Placental pericyte (primary cell): ENCODE measurements around the gene IFT52. TPM values are rescaled to one million over a fixed set of nuclear protein-coding genes. Genes with fewer than 3 reads are reported as not detected.

Experiments used
- total RNA-seq: library from RNA; depleted of rRNA; stranded (reverse); fragments of >200 nt; gene quantifications from 2 replicates; pipeline ENCODE4 v1.2.3, GENCODE V29; 2012

IFT52 gene
- total RNA-seq: 35.2 and 62.8 TPM in 2 replicates

DNA sequence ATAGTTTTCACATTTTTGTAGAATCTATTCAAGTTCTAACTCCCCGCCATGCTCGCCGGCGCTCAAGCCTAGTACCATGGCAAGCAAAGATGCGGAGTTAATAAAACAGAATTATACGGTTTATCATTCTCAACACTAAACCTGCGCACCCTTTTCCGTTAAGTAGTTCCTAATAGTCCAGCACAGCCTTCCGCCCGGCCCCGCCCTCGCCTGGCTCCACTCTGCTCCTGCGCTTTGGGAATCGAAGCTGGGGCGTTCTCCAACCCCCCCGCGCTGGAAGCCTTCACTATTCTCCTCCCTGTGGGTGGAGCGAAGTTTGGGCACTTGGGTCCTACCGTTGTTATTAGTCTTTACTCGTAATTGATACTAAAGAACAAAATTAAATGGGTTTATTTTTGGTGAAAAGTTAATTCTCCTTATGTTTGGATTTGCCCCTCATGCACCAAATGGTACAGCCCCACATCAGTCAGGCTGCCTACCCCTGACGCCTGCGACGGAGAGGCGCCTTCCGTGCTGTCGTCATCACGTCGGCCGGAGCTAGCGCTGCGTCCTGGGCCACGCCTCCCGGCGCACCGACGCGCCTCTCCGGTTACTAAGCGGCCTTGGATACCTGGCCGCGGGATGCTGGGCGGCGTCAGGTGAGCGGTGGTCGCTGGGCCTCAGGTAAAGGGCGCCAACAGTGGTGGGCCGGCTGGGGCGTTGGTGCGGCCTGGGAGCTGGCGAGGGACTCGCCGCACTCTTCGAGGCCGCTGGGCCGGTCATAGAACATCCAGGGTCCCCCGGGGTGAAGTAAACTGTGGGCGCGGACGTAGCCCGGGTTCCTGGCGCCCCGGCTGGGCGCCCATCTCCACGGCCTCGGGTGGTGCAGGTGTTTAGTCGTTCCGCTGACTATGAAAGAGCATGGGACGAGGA is at the start of gene IFT52:
Gene IFT52, plus strand, starts transcription at position 546 of the 912 bp plus-strand sequence. CDS start 3,762 bp downstream, outside the sequence.

GRCh38 chr20:43558412-43559146 is 32.2 kb upstream of the IFT52 start, which contains the start of gene SGK2:
Gene SGK2, plus strand, starts transcription at chr20:43559027. Its CDS starts 7,469 bp downstream, at chr20:43566496.

GRCh38 chr20:43666376-43667328 is 75.9 kb downstream of the IFT52 start, which contains the start of gene MYBL2:
Gene MYBL2, plus strand, starts transcription at chr20:43667114. Its CDS starts 170 bp downstream, at chr20:43667284.

Other genes starting within 250 kb of the IFT52 start
- 54.3 and 78.7 TPM in 2 replicates for gene SRSF6, start 133.0 kb upstream of the IFT52 start, total RNA-seq
- gene L3MBTL1, start 83.2 kb upstream of the IFT52 start, total RNA-seq: 4.2 and 8.3 TPM in 2 replicates
- 0.22 and 0.57 TPM in 2 replicates for gene SGK2, start 31.9 kb upstream of the IFT52 start, total RNA-seq
- 1.3 and 34.4 TPM in 2 replicates for gene MYBL2, start 76.2 kb downstream of the IFT52 start, total RNA-seq
- not detected in 2 replicates for gene GTSF1L, start 136.1 kb downstream of the IFT52 start, total RNA-seq